HCT116 (cell line): ENCODE results near the gene EDN2. TPM values are rescaled to one million over a fixed set of nuclear protein-coding genes. Genes with fewer than 3 reads are reported as not detected.

Experiments used
- ATAC-seq: fragments of 200-7000 bp; cut with Tn5 transposase; 2 replicates; pipeline ENCODE4 v1.9.1; 2020; ENCODE audit warnings: mild to moderate bottlenecking, moderate library complexity
- BruUV-seq: library from RNA; stranded (reverse); fragments of 400-500 nt; replicated peaks from 2 replicates; lab custom pipeline; 2021; lab: Mats Ljungman, UMichigan
- CTCF ChIA-PET: fragments of 300-600 bp; sonication (Branson Sonifier 250); formaldehyde crosslinking; loops from one replicate; lab custom pipeline; 2021; ENCODE audit warnings: antibody characterized with exemption; lab: Charles Lee
- POLR2A ChIA-PET: fragments of 300-600, 350-600 bp; sonication (Branson Sonifier 250); formaldehyde crosslinking; loops from one replicate; lab custom pipeline; 2021; ENCODE audit warnings: antibody characterized with exemption; lab: Charles Lee
- RAD21 ChIA-PET, 2 experiments: fragments of 300-600 bp; sonication (Branson Sonifier 250); formaldehyde crosslinking; loops; one replicate each; lab custom pipeline; 2023; ENCODE audit warnings: low total read pairs in 2 of 2; ENCODE audit not compliant: uncharacterized antibody in 2 of 2, unreplicated experiment in 2 of 2, low non-redundant PET in 1 of 2; lab: Charles Lee
- DNase-seq: peaks from one replicate; pipeline ENCODE4 v3.0.0-alpha.2; 2010; ENCODE audit warnings: low read depth, low spot score
- H2AFZ ChIP-seq: fragments of 200-600 bp; shearing (Covaris generic), sonication (generic); 2 replicates; pipeline ENCODE4 v1.6.1; 2017; ENCODE audit warnings: low read depth, mixed run types, mixed read lengths, antibody characterized with exemption, low read length; ENCODE audit not compliant: poor library complexity, severe bottlenecking
- H3K27ac ChIP-seq: 2 replicates; pipeline ENCODE4 v1.5.1; 2012; ENCODE audit warnings: low read depth, low read length
- H3K27me3 ChIP-seq: fragments of 200-600 bp; sonication (generic); 2 replicates; pipeline ENCODE4 v1.6.1; 2016; ENCODE audit warnings: mixed run types, low read length, mixed read lengths; ENCODE audit not compliant: insufficient read depth
- H3K36me3 ChIP-seq, 2 experiments: fragments of 200-500 bp in 1 of 2; fragments of 200-600 bp in 1 of 2; sonication (Bioruptor generic) in 1 of 2; sonication (generic) in 1 of 2; 2 replicates each; pipeline versions ENCODE4 v1.5.1 to v1.6.1; 2014 to 2016; ENCODE audit warnings: low read length in 2 of 2, inconsistent platforms in 1 of 2, mixed read lengths in 1 of 2, mixed run types in 1 of 2; ENCODE audit not compliant: insufficient read depth in 2 of 2, control insufficient read depth in 1 of 2
- H3K4me1 ChIP-seq, 2 experiments: fragments of 200-600 bp in 1 of 2; sonication (generic) in 1 of 2; 2 replicates each; pipeline versions ENCODE4 v1.5.1 to v1.6.1; 2012 to 2017; ENCODE audit warnings: low read length in 2 of 2, inconsistent platforms in 1 of 2, mild to moderate bottlenecking in 1 of 2, mixed read lengths in 1 of 2, mixed run types in 1 of 2, moderate library complexity in 1 of 2; ENCODE audit not compliant: insufficient read depth in 2 of 2, control insufficient read depth in 1 of 2
- H3K4me2 ChIP-seq: fragments of 200-600 bp; sonication (generic); 2 replicates; pipeline ENCODE4 v1.6.1; 2017; ENCODE audit warnings: mixed run types, low read length, mixed read lengths
- H3K4me3 ChIP-seq, 2 experiments: fragments of 200-600 bp in 1 of 2; sonication (generic) in 1 of 2; replicated peaks in 1 of 2; 2 replicates each; pipeline ENCODE4 v1.5.1; 2011 to 2016; ENCODE audit warnings: low read length in 2 of 2, control low read depth in 1 of 2, low read depth in 1 of 2, mild to moderate bottlenecking in 1 of 2, mixed read lengths in 1 of 2, mixed run types in 1 of 2
- H3K79me2 ChIP-seq: fragments of 200-600 bp; sonication (generic); 2 replicates; pipeline ENCODE4 v1.6.1; 2017; ENCODE audit warnings: mild to moderate bottlenecking, mixed run types, low read length, moderate library complexity, mixed read lengths; ENCODE audit not compliant: insufficient read depth
- H3K9ac ChIP-seq: fragments of 200-600 bp; sonication (generic); 2 replicates; pipeline ENCODE4 v1.6.1; 2016; ENCODE audit warnings: low read length, mixed read lengths
- H3K9me2 ChIP-seq: fragments of 200-600 bp; sonication (generic), shearing (Covaris generic); 2 replicates; pipeline ENCODE4 v1.6.1; 2017; ENCODE audit warnings: mixed run types, mild to moderate bottlenecking, moderate library complexity; ENCODE audit not compliant: insufficient read depth
- H3K9me3 ChIP-seq, 2 experiments: fragments of 200-500 bp in 1 of 2; fragments of 200-600 bp in 1 of 2; sonication (Bioruptor generic) in 1 of 2; sonication (generic) in 1 of 2; 2 replicates each; pipeline ENCODE4 v1.6.1; 2014 to 2017; ENCODE audit warnings: low read length in 2 of 2, mixed read lengths in 2 of 2, inconsistent platforms in 1 of 2, low read depth in 1 of 2, mild to moderate bottlenecking in 1 of 2, mixed run types in 1 of 2, moderate library complexity in 1 of 2; ENCODE audit not compliant: control insufficient read depth in 1 of 2, insufficient read depth in 1 of 2
- H4K20me1 ChIP-seq: fragments of 200-600 bp; sonication (generic), shearing (Covaris generic); 2 replicates; pipeline ENCODE4 v1.6.1; 2017; ENCODE audit warnings: mixed run types, mild to moderate bottlenecking, moderate library complexity; ENCODE audit not compliant: insufficient read depth
- EGR1 ChIP-seq: IDR thresholded peaks from 2 replicates; pipeline ENCODE4 v1.6.1; 2012; ENCODE audit warnings: low read depth
- ELF1 ChIP-seq: IDR thresholded peaks from 2 replicates; pipeline ENCODE4 v1.6.1; 2012; ENCODE audit warnings: low read depth, borderline replicate concordance
- EZH2 ChIP-seq: fragments of 200-600 bp; sonication (generic); IDR thresholded peaks from 2 replicates; pipeline ENCODE4 v1.6.1; 2017; ENCODE audit warnings: antibody characterized with exemption, mixed run types
- EZH2phosphoT487 ChIP-seq: fragments of 200-600 bp; IDR thresholded peaks from 2 replicates; pipeline ENCODE4 v1.6.1; 2018; ENCODE audit warnings: antibody characterized with exemption, borderline replicate concordance
- FOSL1 ChIP-seq: IDR thresholded peaks from 2 replicates; pipeline ENCODE4 v1.6.1; 2012; ENCODE audit warnings: low read depth
- RAD21 ChIP-seq: IDR thresholded peaks from 2 replicates; pipeline ENCODE4 v1.6.1; 2012; ENCODE audit warnings: low read depth, mild to moderate bottlenecking
- SIN3A ChIP-seq: IDR thresholded peaks from 2 replicates; pipeline ENCODE4 v1.6.1; 2012; ENCODE audit warnings: low read depth
- SRF ChIP-seq: IDR thresholded peaks from 2 replicates; pipeline ENCODE4 v1.6.1; 2012; ENCODE audit warnings: low read depth
- TCF7L2 ChIP-seq: IDR thresholded peaks from 2 replicates; pipeline ENCODE4 v1.7.0; 2011; ENCODE audit warnings: borderline replicate concordance, inconsistent platforms; ENCODE audit not compliant: insufficient read depth, insufficient read length; ENCODE audit errors: extremely low read depth
- YY1 ChIP-seq: IDR thresholded peaks from 2 replicates; pipeline ENCODE4 v1.6.1; 2011; ENCODE audit warnings: low read length, low read depth, moderate library complexity, mild to moderate bottlenecking; ENCODE audit not compliant: insufficient replicate concordance; ENCODE audit errors: extremely low read depth
- ZBTB33 ChIP-seq: IDR thresholded peaks from 2 replicates; pipeline ENCODE4 v1.6.1; 2011; ENCODE audit warnings: mild to moderate bottlenecking, low read length, moderate library complexity; ENCODE audit not compliant: insufficient replicate concordance; ENCODE audit errors: extremely low read depth
- intact Hi-C: fragments of 100-400 bp; cut with micrococcal nuclease; formaldehyde crosslinking; loops from 2 replicates; pipeline ENCODE4 v1.10.0; 2022
- total RNA-seq: library from RNA; stranded (reverse); gene quantifications from one replicate; pipeline ENCODE4 v1.2.1, GENCODE V29; 2021; ENCODE audit not compliant: unreplicated experiment
- TF ChIP-seq, protein P1 (sequence below): IDR thresholded peaks from 2 replicates; pipeline ENCODE4 v1.6.1; 2012
- TF ChIP-seq, protein P2 (sequence below), 3 experiments: fragments of 200-600 bp in 1 of 3; sonication (generic) in 1 of 3; IDR thresholded peaks in 2 of 3; conservative IDR thresholded peaks in 1 of 3; 2 replicates each; pipeline ENCODE4 v1.5.1; 2012 to 2017; ENCODE audit warnings: low read depth in 2 of 3, low read length in 2 of 3, antibody characterized with exemption in 1 of 3, borderline replicate concordance in 1 of 3, control low read depth in 1 of 3, mild to moderate bottlenecking in 1 of 3, mixed read lengths in 1 of 3, mixed run types in 1 of 3, moderate library complexity in 1 of 3; ENCODE audit not compliant: insufficient read depth in 1 of 3
- TF ChIP-seq, protein P3 (sequence below): IDR thresholded peaks from 2 replicates; pipeline ENCODE4 v1.6.1; 2012; ENCODE audit warnings: low read depth

The EDN2 gene
- total RNA-seq, 1 experiment from 2014 or later = not detected

GRCh38 chr1:41466146-41466545, 18.3 kb downstream of the EDN2 start (continued):
- TF ChIP-seq ZBTB33 = no peak
- no peak for TF ChIP-seq SIN3A
- TF ChIP-seq, protein P1, sequence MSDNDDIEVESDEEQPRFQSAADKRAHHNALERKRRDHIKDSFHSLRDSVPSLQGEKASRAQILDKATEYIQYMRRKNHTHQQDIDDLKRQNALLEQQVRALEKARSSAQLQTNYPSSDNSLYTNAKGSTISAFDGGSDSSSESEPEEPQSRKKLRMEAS = no peak
- no peak for TF ChIP-seq YY1

GRCh38 chr1:41465741-41466140, 18.7 kb downstream of the EDN2 start:
- no peaks in the 10 kb centered on the region for H4K20me1 ChIP-seq
- H3K9me3 ChIP-seq = no peaks in the 10 kb centered on the region
- POLR2A ChIA-PET = no interaction called here
- CTCF ChIA-PET = no interaction called here
- RAD21 ChIA-PET = no interaction called here
- no TSS peak for BruUV-seq
- H3K4me1 ChIP-seq = peaks cover 0 to 6% of the 10 kb centered on the region in 2 experiments; a peak in 3 of 4 replicates
- no peaks in the 10 kb centered on the region for H3K9me2 ChIP-seq
- H3K36me3 ChIP-seq = no peaks in the 10 kb centered on the region
- H3K4me2 ChIP-seq = no peak overlapping the region
- no peak overlapping the region for H3K9ac ChIP-seq
- intact Hi-C loops = no loop called here
- H3K27ac ChIP-seq = no peak overlapping the region
- no peak overlapping the region for H3K4me3 ChIP-seq
- H2AFZ ChIP-seq = no peak overlapping the region
- H3K27me3 ChIP-seq = no peaks in the 10 kb centered on the region
- DNase-seq (no peak), ATAC-seq (no peak)
- H3K79me2 ChIP-seq = no peaks in the 10 kb centered on the region
- TF ChIP-seq, protein P2, sequence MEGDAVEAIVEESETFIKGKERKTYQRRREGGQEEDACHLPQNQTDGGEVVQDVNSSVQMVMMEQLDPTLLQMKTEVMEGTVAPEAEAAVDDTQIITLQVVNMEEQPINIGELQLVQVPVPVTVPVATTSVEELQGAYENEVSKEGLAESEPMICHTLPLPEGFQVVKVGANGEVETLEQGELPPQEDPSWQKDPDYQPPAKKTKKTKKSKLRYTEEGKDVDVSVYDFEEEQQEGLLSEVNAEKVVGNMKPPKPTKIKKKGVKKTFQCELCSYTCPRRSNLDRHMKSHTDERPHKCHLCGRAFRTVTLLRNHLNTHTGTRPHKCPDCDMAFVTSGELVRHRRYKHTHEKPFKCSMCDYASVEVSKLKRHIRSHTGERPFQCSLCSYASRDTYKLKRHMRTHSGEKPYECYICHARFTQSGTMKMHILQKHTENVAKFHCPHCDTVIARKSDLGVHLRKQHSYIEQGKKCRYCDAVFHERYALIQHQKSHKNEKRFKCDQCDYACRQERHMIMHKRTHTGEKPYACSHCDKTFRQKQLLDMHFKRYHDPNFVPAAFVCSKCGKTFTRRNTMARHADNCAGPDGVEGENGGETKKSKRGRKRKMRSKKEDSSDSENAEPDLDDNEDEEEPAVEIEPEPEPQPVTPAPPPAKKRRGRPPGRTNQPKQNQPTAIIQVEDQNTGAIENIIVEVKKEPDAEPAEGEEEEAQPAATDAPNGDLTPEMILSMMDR (IDR thresholded peaks at IDR 0.05 in 2 of 3, conservative IDR thresholded peaks at IDR 0.05 in 1 of 3; ENCODE audit: borderline replicate concordance in 1 of 3, insufficient read depth in 1 of 3, low read depth in 2 of 3, low read length in 2 of 3) = no peak
- no peak for TF ChIP-seq ELF1
- no peak for TF ChIP-seq EGR1
- TF ChIP-seq FOSL1 = no peak
- TF ChIP-seq, protein P3, sequence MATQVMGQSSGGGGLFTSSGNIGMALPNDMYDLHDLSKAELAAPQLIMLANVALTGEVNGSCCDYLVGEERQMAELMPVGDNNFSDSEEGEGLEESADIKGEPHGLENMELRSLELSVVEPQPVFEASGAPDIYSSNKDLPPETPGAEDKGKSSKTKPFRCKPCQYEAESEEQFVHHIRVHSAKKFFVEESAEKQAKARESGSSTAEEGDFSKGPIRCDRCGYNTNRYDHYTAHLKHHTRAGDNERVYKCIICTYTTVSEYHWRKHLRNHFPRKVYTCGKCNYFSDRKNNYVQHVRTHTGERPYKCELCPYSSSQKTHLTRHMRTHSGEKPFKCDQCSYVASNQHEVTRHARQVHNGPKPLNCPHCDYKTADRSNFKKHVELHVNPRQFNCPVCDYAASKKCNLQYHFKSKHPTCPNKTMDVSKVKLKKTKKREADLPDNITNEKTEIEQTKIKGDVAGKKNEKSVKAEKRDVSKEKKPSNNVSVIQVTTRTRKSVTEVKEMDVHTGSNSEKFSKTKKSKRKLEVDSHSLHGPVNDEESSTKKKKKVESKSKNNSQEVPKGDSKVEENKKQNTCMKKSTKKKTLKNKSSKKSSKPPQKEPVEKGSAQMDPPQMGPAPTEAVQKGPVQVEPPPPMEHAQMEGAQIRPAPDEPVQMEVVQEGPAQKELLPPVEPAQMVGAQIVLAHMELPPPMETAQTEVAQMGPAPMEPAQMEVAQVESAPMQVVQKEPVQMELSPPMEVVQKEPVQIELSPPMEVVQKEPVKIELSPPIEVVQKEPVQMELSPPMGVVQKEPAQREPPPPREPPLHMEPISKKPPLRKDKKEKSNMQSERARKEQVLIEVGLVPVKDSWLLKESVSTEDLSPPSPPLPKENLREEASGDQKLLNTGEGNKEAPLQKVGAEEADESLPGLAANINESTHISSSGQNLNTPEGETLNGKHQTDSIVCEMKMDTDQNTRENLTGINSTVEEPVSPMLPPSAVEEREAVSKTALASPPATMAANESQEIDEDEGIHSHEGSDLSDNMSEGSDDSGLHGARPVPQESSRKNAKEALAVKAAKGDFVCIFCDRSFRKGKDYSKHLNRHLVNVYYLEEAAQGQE = no peak
- TF ChIP-seq RAD21 = no peak
- TF ChIP-seq, protein P1 = no peak
- TF ChIP-seq ZBTB33 = no peak
- TF ChIP-seq SRF = no peak
- no peak for TF ChIP-seq YY1
- TF ChIP-seq TCF7L2 = no peak
- TF ChIP-seq EZH2phosphoT487 = no peak
- TF ChIP-seq EZH2 = no peak
